ENCODE results near the gene IGFBP3. TPM values are rescaled to one million over a fixed set of nuclear protein-coding genes. Genes with fewer than 3 reads are reported as not detected.

Gene IGFBP3
- total and polyA plus RNA-seq, 2 of the 13 experiments (the other 11 are each of a cell fraction or from before 2014, with no cell fraction given) = 57.5 TPM; not detected in 1

DNA sequence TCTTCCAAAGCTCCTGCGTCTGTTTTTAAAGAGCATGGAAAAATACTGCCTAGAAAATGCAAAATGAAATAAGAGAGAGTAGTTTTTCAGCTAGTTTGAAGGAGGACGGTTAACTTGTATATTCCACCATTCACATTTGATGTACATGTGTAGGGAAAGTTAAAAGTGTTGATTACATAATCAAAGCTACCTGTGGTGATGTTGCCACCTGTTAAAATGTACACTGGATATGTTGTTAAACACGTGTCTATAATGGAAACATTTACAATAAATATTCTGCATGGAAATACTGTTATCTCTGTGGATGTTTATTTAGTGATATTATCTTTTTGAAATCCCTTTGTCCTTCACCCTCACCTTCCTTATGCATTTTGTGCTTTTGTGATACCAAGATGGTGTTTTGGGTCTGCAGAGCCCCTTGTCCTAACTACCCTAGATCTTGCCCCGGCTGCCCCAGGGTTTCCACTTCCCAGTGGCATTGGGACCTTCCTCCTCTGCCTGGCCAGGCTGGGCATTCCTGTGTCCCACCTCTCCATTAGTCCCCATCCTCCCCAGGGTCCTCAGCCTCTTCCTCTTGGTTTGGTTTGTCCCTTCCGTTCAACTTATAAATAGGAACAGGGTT, 27.6 kb downstream of the IGFBP3 start (continued):
- no peak for TF ChIP-seq NFE2 (CRISPR knock-in tag; IDR thresholded peaks at IDR 0.05)
- TF ChIP-seq GABPA (IDR thresholded peaks at IDR 0.05; ENCODE audit: low read depth, low read length) = no peak
- TF ChIP-seq GABPA (CRISPR knock-in tag; IDR thresholded peaks at IDR 0.05; ENCODE audit: low read depth) = no peak
- TF ChIP-seq ZNF326 (CRISPR knock-in tag; IDR thresholded peaks at IDR 0.05; ENCODE audit: borderline replicate concordance) = no peak; the same call in 1 of the 2 replicates
- TF ChIP-seq, protein P1, sequence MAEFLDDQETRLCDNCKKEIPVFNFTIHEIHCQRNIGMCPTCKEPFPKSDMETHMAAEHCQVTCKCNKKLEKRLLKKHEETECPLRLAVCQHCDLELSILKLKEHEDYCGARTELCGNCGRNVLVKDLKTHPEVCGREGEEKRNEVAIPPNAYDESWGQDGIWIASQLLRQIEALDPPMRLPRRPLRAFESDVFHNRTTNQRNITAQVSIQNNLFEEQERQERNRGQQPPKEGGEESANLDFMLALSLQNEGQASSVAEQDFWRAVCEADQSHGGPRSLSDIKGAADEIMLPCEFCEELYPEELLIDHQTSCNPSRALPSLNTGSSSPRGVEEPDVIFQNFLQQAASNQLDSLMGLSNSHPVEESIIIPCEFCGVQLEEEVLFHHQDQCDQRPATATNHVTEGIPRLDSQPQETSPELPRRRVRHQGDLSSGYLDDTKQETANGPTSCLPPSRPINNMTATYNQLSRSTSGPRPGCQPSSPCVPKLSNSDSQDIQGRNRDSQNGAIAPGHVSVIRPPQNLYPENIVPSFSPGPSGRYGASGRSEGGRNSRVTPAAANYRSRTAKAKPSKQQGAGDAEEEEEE (CRISPR knock-in tag; IDR thresholded peaks at IDR 0.05; ENCODE audit: borderline replicate concordance) = no peak
- no peak for TF ChIP-seq NFYB (CRISPR knock-in tag; IDR thresholded peaks at IDR 0.05)
- TF ChIP-seq GATAD2A (CRISPR knock-in tag; IDR thresholded peaks at IDR 0.05) = peak; percentile 32; the same call in 1 of the 2 replicates
- TF ChIP-seq ZNF274 (CRISPR knock-in tag; IDR thresholded peaks at IDR 0.05) = no peak; the same call in none of the 2 replicates
- TF ChIP-seq, protein P2, sequence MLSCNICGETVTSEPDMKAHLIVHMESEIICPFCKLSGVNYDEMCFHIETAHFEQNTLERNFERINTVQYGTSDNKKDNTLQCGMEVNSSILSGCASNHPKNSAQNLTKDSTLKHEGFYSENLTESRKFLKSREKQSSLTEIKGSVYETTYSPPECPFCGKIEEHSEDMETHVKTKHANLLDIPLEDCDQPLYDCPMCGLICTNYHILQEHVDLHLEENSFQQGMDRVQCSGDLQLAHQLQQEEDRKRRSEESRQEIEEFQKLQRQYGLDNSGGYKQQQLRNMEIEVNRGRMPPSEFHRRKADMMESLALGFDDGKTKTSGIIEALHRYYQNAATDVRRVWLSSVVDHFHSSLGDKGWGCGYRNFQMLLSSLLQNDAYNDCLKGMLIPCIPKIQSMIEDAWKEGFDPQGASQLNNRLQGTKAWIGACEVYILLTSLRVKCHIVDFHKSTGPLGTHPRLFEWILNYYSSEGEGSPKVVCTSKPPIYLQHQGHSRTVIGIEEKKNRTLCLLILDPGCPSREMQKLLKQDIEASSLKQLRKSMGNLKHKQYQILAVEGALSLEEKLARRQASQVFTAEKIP (CRISPR knock-in tag; IDR thresholded peaks at IDR 0.05; ENCODE audit: borderline replicate concordance) = no peak
- TF ChIP-seq ZBTB38 (CRISPR knock-in tag; IDR thresholded peaks at IDR 0.05) = no peak
- no peak for TF ChIP-seq RBM39 (IDR thresholded peaks at IDR 0.05; ENCODE audit: low read depth, low read length, poor library complexity, severe bottlenecking)
- peak; percentile 17; the same call in 1 of the 2 replicates for TF ChIP-seq TCF7 (IDR thresholded peaks at IDR 0.05; ENCODE audit: low read depth)
- TF ChIP-seq SAP130 (CRISPR knock-in tag; IDR thresholded peaks at IDR 0.05; ENCODE audit: low read depth) = peak; percentile 24; the same call in 1 of the 2 replicates
- TF ChIP-seq ZNF350 (CRISPR knock-in tag; IDR thresholded peaks at IDR 0.05; ENCODE audit: borderline replicate concordance, low read depth) = no peak
- TF ChIP-seq KLF15 (CRISPR knock-in tag; IDR thresholded peaks at IDR 0.05; ENCODE audit: borderline replicate concordance) = no peak
- TF ChIP-seq PAF1 (CRISPR knock-in tag; IDR thresholded peaks at IDR 0.05) = peak; percentile 99; the same call in 1 of the 2 replicates
- no peak; the same call in 1 of the 2 replicates for TF ChIP-seq ZNF607 (CRISPR knock-in tag; IDR thresholded peaks at IDR 0.05; ENCODE audit: borderline replicate concordance)
- no peak for TF ChIP-seq ZNF713 (CRISPR knock-in tag; IDR thresholded peaks at IDR 0.05)
- TF ChIP-seq SMC3 (IDR thresholded peaks at IDR 0.05; ENCODE audit: low read length) = no peak

All from HepG2 (cell line).